Gastroesophageal sphincter (tissue), 3 donors: Measurements from ENCODE around the gene NETO1.

Experiments
- POLR2A ChIP-seq, 2 donors: fragments of 450-650 bp; IDR thresholded peaks; one replicate each; pipeline ENCODE4 v1.6.1; 2017; ENCODE audit warnings: antibody characterized with exemption in 2 of 2, mild to moderate bottlenecking in 2 of 2, moderate library complexity in 1 of 2
- TF ChIP-seq, protein P1 (sequence below), 4 experiments: fragments of 200-600 bp in 2 of 4; fragments of 450-650 bp in 2 of 4; sonication (generic) in 1 of 4; IDR thresholded peaks; one replicate each; pipeline ENCODE4 v1.5.1; 2017 to 2019; ENCODE audit warnings: antibody characterized with exemption in 4 of 4, mild to moderate bottlenecking in 2 of 4, moderate library complexity in 2 of 4

DNA sequence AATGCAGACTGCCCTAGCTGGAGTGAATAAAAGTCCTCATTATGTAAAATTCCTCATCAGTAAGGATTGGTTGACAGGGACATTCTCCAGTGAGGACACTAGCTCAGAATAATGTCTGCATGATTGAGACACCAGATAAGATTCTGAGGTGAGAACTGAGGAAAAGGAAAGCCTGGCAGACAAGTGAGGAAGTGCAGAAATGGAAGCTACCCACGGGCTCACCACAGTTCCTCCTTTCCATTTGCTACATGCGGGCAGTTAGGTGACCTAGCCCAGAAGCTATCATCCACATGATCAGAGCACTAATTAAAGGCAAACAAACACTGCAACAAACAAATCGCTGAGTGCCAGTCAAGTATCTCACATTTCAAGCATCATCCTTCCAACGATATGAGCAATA, 27.7 kb downstream of the NETO1 start:
- TF ChIP-seq, protein P1, sequence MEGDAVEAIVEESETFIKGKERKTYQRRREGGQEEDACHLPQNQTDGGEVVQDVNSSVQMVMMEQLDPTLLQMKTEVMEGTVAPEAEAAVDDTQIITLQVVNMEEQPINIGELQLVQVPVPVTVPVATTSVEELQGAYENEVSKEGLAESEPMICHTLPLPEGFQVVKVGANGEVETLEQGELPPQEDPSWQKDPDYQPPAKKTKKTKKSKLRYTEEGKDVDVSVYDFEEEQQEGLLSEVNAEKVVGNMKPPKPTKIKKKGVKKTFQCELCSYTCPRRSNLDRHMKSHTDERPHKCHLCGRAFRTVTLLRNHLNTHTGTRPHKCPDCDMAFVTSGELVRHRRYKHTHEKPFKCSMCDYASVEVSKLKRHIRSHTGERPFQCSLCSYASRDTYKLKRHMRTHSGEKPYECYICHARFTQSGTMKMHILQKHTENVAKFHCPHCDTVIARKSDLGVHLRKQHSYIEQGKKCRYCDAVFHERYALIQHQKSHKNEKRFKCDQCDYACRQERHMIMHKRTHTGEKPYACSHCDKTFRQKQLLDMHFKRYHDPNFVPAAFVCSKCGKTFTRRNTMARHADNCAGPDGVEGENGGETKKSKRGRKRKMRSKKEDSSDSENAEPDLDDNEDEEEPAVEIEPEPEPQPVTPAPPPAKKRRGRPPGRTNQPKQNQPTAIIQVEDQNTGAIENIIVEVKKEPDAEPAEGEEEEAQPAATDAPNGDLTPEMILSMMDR (IDR thresholded peaks at IDR 0.05): no peak
- no peak for TF ChIP-seq POLR2A (IDR thresholded peaks at IDR 0.05)
